Measurements from ENCODE around the gene CCDC198. TPM values are rescaled to one million over a fixed set of nuclear protein-coding genes. Genes with fewer than 3 reads are reported as not detected.

The CCDC198 gene
- total and polyA plus RNA-seq, 8 donors = 17.1 to 130 (median 26.3) TPM

GRCh38 chr14:57487771-57488170 lies 5.9 kb downstream of the CCDC198 start:
- TF ChIP-seq, protein P1, sequence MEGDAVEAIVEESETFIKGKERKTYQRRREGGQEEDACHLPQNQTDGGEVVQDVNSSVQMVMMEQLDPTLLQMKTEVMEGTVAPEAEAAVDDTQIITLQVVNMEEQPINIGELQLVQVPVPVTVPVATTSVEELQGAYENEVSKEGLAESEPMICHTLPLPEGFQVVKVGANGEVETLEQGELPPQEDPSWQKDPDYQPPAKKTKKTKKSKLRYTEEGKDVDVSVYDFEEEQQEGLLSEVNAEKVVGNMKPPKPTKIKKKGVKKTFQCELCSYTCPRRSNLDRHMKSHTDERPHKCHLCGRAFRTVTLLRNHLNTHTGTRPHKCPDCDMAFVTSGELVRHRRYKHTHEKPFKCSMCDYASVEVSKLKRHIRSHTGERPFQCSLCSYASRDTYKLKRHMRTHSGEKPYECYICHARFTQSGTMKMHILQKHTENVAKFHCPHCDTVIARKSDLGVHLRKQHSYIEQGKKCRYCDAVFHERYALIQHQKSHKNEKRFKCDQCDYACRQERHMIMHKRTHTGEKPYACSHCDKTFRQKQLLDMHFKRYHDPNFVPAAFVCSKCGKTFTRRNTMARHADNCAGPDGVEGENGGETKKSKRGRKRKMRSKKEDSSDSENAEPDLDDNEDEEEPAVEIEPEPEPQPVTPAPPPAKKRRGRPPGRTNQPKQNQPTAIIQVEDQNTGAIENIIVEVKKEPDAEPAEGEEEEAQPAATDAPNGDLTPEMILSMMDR (IDR thresholded peaks at IDR 0.05) = no peak
- ATAC-seq (peak in 3 of 4 donors; percentile 35 to 58 (median 44)), FAIRE-seq (no peak), DNase-seq (no peak)
- Histone ChIP-seq H3K27ac (no peak overlapping the region), H3K27me3 (no peaks in the 10 kb centered on the region), H3K36me3 (no peaks in the 10 kb centered on the region), H3K4me3 (no peak overlapping the region), H3K4me1 (peaks cover 0 to 3% (median 0%) of the 10 kb centered on the region in 3 donors), H3K9me3 (no peaks in the 10 kb centered on the region)
- intact Hi-C loops (cut with DNase I) = loop anchor here (5.0 to 10.0 kb wide), 3 partner anchors 377 to 587 kb away; partner anchors contain the start of gene SLC35F4 (in 1 of the 3)
- WGBS, 2 donors = 51 to 52% methylated on average over 1 of the region's 1 CpG

GRCh38 chr14:57486767-57487379 lies 6.8 kb downstream of the CCDC198 start:
- intact Hi-C loops (cut with DNase I) = loop anchor here (5.0 to 10.0 kb wide), 3 partner anchors 378 to 588 kb away; partner anchors contain the start of gene SLC35F4 (in 1 of the 3)
- 22 to 24% methylated on average over 3 of the region's 3 CpGs for WGBS, 2 donors
- Histone ChIP-seq H3K27me3 (no peaks in the 10 kb centered on the region), H3K9me3 (no peaks in the 10 kb centered on the region), H3K36me3 (no peaks in the 10 kb centered on the region), H3K27ac (no peak overlapping the region), H3K4me1 (peaks cover 0 to 3% (median 0%) of the 10 kb centered on the region in 3 donors), H3K4me3 (no peak overlapping the region)
- TF ChIP-seq, protein P1 (IDR thresholded peaks at IDR 0.05) = peak in 3 of 4 donors; percentile 36 to 51 (median 49)
- peak; percentile 78 for FAIRE-seq
- peak in 3 of 4 donors; percentile 81 to 88 (median 86) for ATAC-seq
- peak in 1 of 6 donors; percentile 28 for DNase-seq

- no peak for ATAC-seq
Measured at GRCh38 chr14:57485635-57486034, 8.0 kb downstream of the CCDC198 start.

GRCh38 chr14:57482120-57482519 lies 11.5 kb downstream of the CCDC198 start:
- TF ChIP-seq, protein P1 (IDR thresholded peaks at IDR 0.05) = no peak
- DNase-seq = no peak
- intact Hi-C loops (cut with DNase I) = loop anchor here (10.0 kb wide), 2 partner anchors 383 to 593 kb away; partner anchors contain the start of gene SLC35F4 (in 1 of the 3)
- whole genome bisulfite sequencing, 2 donors = 40 to 45% methylated on average over 3 of the region's 3 CpGs
- Histone ChIP-seq H3K36me3 (no peaks in the 10 kb centered on the region), H3K9me3 (no peaks in the 10 kb centered on the region), H3K27ac (no peak overlapping the region), H3K27me3 (no peaks in the 10 kb centered on the region), H3K4me3 (no peak overlapping the region), H3K4me1 (no peaks in the 10 kb centered on the region)
- no peak for FAIRE-seq
- ATAC-seq = no peak

More at GRCh38 chr14:57485635-57486034, 8.0 kb downstream of the CCDC198 start:
- TF ChIP-seq, protein P1 (IDR thresholded peaks at IDR 0.05) = no peak
- DNase-seq = no peak
- Histone ChIP-seq H3K27me3 (no peaks in the 10 kb centered on the region), H3K27ac (no peak overlapping the region), H3K9me3 (no peaks in the 10 kb centered on the region), H3K4me3 (no peak overlapping the region), H3K36me3 (no peaks in the 10 kb centered on the region), H3K4me1 (peaks cover 0 to 3% (median 0%) of the 10 kb centered on the region in 3 donors)
- FAIRE-seq = no peak
- intact Hi-C loops (cut with DNase I) = loop anchor here (5.0 to 10.0 kb wide), 3 partner anchors 379 to 589 kb away; partner anchors contain the start of gene SLC35F4 (in 1 of the 3)

DNA sequence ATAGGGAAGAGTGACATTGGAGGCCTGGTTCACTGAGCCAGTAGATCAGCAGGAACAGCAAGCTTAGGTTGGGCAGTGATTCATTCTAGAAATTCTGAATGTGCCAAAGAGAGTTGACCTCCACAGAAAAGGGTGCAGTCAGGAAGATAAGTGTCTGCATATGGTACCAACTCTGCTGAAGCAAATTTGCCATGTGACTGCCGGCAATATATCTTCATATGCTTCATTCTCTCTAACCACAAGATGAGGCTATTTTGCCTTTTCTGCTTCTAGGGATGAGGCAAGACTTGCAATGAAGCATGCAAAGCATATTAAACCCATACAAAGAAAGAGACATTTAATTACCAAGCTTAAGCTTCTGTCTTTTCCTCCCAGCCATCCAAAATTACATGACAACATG lies 13.6 kb downstream of the CCDC198 start:
- FAIRE-seq = no peak

More for the DNA sequence above, 13.6 kb downstream of the CCDC198 start:
- ATAC-seq (no peak), DNase-seq (no peak)
- intact Hi-C loops (cut with DNase I) = loop anchor here (10.0 kb wide), 2 partner anchors 385 to 595 kb away; partner anchors contain the start of gene SLC35F4 (in 1 of the 3)
- no peak overlapping the region for H3K27ac ChIP-seq
- H3K9me3 ChIP-seq = no peaks in the 10 kb centered on the region
- no peaks in the 10 kb centered on the region for H3K27me3 ChIP-seq
- no peaks in the 10 kb centered on the region for H3K4me1 ChIP-seq
- no peak overlapping the region for H3K4me3 ChIP-seq
- no peaks in the 10 kb centered on the region for H3K36me3 ChIP-seq
- 96 to 100% methylated on average over 1 of the region's 1 CpG for WGBS, 2 donors
- TF ChIP-seq, protein P1 (IDR thresholded peaks at IDR 0.05) = no peak
